ENCODE data around the gene MEG3. TPM values are rescaled to one million over a fixed set of nuclear protein-coding genes. Genes with fewer than 3 reads are reported as not detected.

The MEG3 gene
- total RNA-seq, 1 experiment from 2014 or later: 62.4 TPM

GRCh38 chr14:100873096-100873482, 47.2 kb downstream of the MEG3 start:
- Histone ChIP-seq H3K36me3 (ENCODE audit: control insufficient read depth, insufficient read depth, low read length) (no peaks in the 10 kb centered on the region), H3K27ac (ENCODE audit: low read length) (no peak overlapping the region), H3K27me3 (ENCODE audit: control insufficient read depth, insufficient read depth, low read length) (no peaks in the 10 kb centered on the region), H3K4me1 (ENCODE audit: control insufficient read depth, insufficient read depth, low read length) (no peaks in the 10 kb centered on the region), H3K9me3 (ENCODE audit: control insufficient read depth, insufficient read depth, low read depth, low read length) (no peaks in the 10 kb centered on the region), H3K4me3 (ENCODE audit: low read depth in 2 of 2, low read length in 2 of 2) (no peak overlapping the region)
- ATAC-seq (no peak), DNase-seq (ENCODE audit: low read depth, low spot score) (no peak)
- in situ Hi-C loops (cut with HindIII; ENCODE audit: low pct_unique_long_range_greater_than_20kb, low sequenced_read_pairs) (no loop called here), intact Hi-C loops (cut with micrococcal nuclease; ENCODE audit: unreplicated experiment) (no loop called here)
- ChIA-PET POLR2A (no interaction called here), CTCF (no interaction called here)
- BruUV-seq (replicated peaks): no TSS peak
- TF ChIP-seq TCF7L2 (IDR thresholded peaks at IDR 0.05; ENCODE audit: low read depth, low read length): no peak
- no peak for TF ChIP-seq REST (IDR thresholded peaks at IDR 0.05; ENCODE audit: insufficient read depth in 1 of 2, low read depth in 2 of 2, low read length in 1 of 2)

GRCh38 chr14:100874051-100874410, 48.1 kb downstream of the MEG3 start:
- Histone ChIP-seq H3K27me3 (ENCODE audit: control insufficient read depth, insufficient read depth, low read length) (no peaks in the 10 kb centered on the region), H3K27ac (ENCODE audit: low read length) (no peak overlapping the region), H3K36me3 (ENCODE audit: control insufficient read depth, insufficient read depth, low read length) (no peaks in the 10 kb centered on the region), H3K4me1 (ENCODE audit: control insufficient read depth, insufficient read depth, low read length) (no peaks in the 10 kb centered on the region), H3K9me3 (ENCODE audit: control insufficient read depth, insufficient read depth, low read depth, low read length) (no peaks in the 10 kb centered on the region), H3K4me3 (ENCODE audit: low read depth in 2 of 2, low read length in 2 of 2) (no peak overlapping the region)
- no peak for TF ChIP-seq POLR2AphosphoS5 (IDR thresholded peaks at IDR 0.05; ENCODE audit: low read depth, low read length)
- no peak for TF ChIP-seq SIN3A (IDR thresholded peaks at IDR 0.05; ENCODE audit: borderline replicate concordance, insufficient read depth, low read depth, low read length)
- no peak for TF ChIP-seq TCF7L2 (IDR thresholded peaks at IDR 0.05; ENCODE audit: low read depth, low read length)
- TF ChIP-seq REST (IDR thresholded peaks at IDR 0.05; ENCODE audit: insufficient read depth in 1 of 2, low read depth in 2 of 2, low read length in 1 of 2): no peak
- no peak for TF ChIP-seq CTCF (IDR thresholded peaks at IDR 0.05)
- ATAC-seq (no peak), DNase-seq (ENCODE audit: low read depth, low spot score) (no peak)
- intact Hi-C loops (cut with micrococcal nuclease; ENCODE audit: unreplicated experiment): no loop called here
- CTCF ChIA-PET: no interaction called here
- in situ Hi-C loops (cut with HindIII; ENCODE audit: low pct_unique_long_range_greater_than_20kb, low sequenced_read_pairs): no loop called here
- POLR2A ChIA-PET: no interaction called here
- no TSS peak for BruUV-seq (replicated peaks)

Measured in Panc1 (cell line).